ENCODE data around the gene TMEM108. TPM values are rescaled to one million over a fixed set of nuclear protein-coding genes. Genes with fewer than 3 reads are reported as not detected.

TMEM108 gene
- polyA plus RNA-seq, 1 donor from 2014 or later, result 2.1 TPM

GRCh38 chr3:133254716-133255115 lies 216.5 kb downstream of the TMEM108 start:
- Histone ChIP-seq H3K27ac (ENCODE audit: low read length) (no peak overlapping the region), H3K36me3 (ENCODE audit: insufficient read depth, low read length) (no peaks in the 10 kb centered on the region), H3F3A (ENCODE audit: insufficient read depth, low read length, poor library complexity, severe bottlenecking) (no peaks in the 10 kb centered on the region), H3K79me2 (replicated peaks; ENCODE audit: insufficient read depth, low read length) (no peaks in the 10 kb centered on the region), H4K20me1 (ENCODE audit: insufficient read depth) (no peaks in the 10 kb centered on the region), H3K4me3 (ENCODE audit: low read length) (no peak overlapping the region), H2AFZ (ENCODE audit: low read depth, low read length) (no peak overlapping the region), H3K27me3 (ENCODE audit: insufficient read depth, low read depth, low read length) (no peaks in the 10 kb centered on the region), H3K9me3 (ENCODE audit: low read length) (no peaks in the 10 kb centered on the region), H3K4me2 (ENCODE audit: low read length) (no peak overlapping the region), H3K9ac (ENCODE audit: low read length) (no peak overlapping the region), H3K9me2 (ENCODE audit: insufficient read depth, low read length) (no peaks in the 10 kb centered on the region)
- TF ChIP-seq MXI1 (conservative IDR thresholded peaks at IDR 0.05; ENCODE audit: poor library complexity, severe bottlenecking) (no peak), POLR2AphosphoS5 (IDR thresholded peaks at IDR 0.05) (no peak), CTCF (IDR thresholded peaks at IDR 0.05; ENCODE audit: poor library complexity, severe bottlenecking) (no peak), REST (IDR thresholded peaks at IDR 0.05; ENCODE audit: borderline replicate concordance) (no peak), EZH2 (IDR thresholded peaks at IDR 0.05; ENCODE audit: borderline replicate concordance, insufficient read depth, low read length, poor library complexity, severe bottlenecking) (no peak), EP300 (conservative IDR thresholded peaks at IDR 0.05; ENCODE audit: poor library complexity, severe bottlenecking) (no peak), TAF1 (IDR thresholded peaks at IDR 0.05; ENCODE audit: low read depth) (no peak)

GRCh38 chr3:133256787-133257483 lies 218.7 kb downstream of the TMEM108 start:
- no peaks in the 10 kb centered on the region for H3K36me3 ChIP-seq (ENCODE audit: insufficient read depth, low read length)
- H3K9ac ChIP-seq (ENCODE audit: low read length), result no peak overlapping the region
- TF ChIP-seq EP300 (conservative IDR thresholded peaks at IDR 0.05; ENCODE audit: poor library complexity, severe bottlenecking) (no peak), RAD21 (conservative IDR thresholded peaks at IDR 0.05) (no peak), EZH2 (IDR thresholded peaks at IDR 0.05; ENCODE audit: borderline replicate concordance, insufficient read depth, low read length, poor library complexity, severe bottlenecking) (no peak), TAF1 (IDR thresholded peaks at IDR 0.05; ENCODE audit: low read depth) (no peak), CTCF (IDR thresholded peaks at IDR 0.05; ENCODE audit: poor library complexity, severe bottlenecking) (no peak), MXI1 (conservative IDR thresholded peaks at IDR 0.05; ENCODE audit: poor library complexity, severe bottlenecking) (no peak), SMC3 (conservative IDR thresholded peaks at IDR 0.05; ENCODE audit: poor library complexity) (no peak), POLR2AphosphoS5 (IDR thresholded peaks at IDR 0.05) (no peak), REST (IDR thresholded peaks at IDR 0.05; ENCODE audit: borderline replicate concordance) (no peak)
- H3K4me3 ChIP-seq (ENCODE audit: low read length), result no peak overlapping the region
- no peaks in the 10 kb centered on the region for H3K79me2 ChIP-seq (replicated peaks; ENCODE audit: insufficient read depth, low read length)
- H3K4me2 ChIP-seq (ENCODE audit: low read length), result no peak overlapping the region
- H3K27ac ChIP-seq (ENCODE audit: low read length), result no peak overlapping the region
- no peaks in the 10 kb centered on the region for H3K27me3 ChIP-seq (ENCODE audit: insufficient read depth, low read depth, low read length)
- no peaks in the 10 kb centered on the region for H4K20me1 ChIP-seq (ENCODE audit: insufficient read depth)
- H2AFZ ChIP-seq (ENCODE audit: low read depth, low read length), result no peak overlapping the region
- H3K9me3 ChIP-seq (ENCODE audit: low read length), result no peaks in the 10 kb centered on the region
- no peaks in the 10 kb centered on the region for H3K9me2 ChIP-seq (ENCODE audit: insufficient read depth, low read length)
- no peaks in the 10 kb centered on the region for H3F3A ChIP-seq (ENCODE audit: insufficient read depth, low read length, poor library complexity, severe bottlenecking)

Measured in neural cell (in vitro differentiated cells).